Natural killer cell (primary cell): Measurements from ENCODE around the gene TRIL. TPM values are rescaled to one million over a fixed set of nuclear protein-coding genes. Genes with fewer than 3 reads are reported as not detected.

ENCODE experiments used
- ATAC-seq, 3 donors: fragments of 150-1000 bp in 2 of 3; fragments of 200-7000 bp in 1 of 3; cut with Tn5 transposase; 1 replicate in 1 of 3; 2 replicates in 2 of 3; pipeline ENCODE4 v1.10.0; 2021; ENCODE audit warnings: mild to moderate bottlenecking in 2 of 3, moderate library complexity in 2 of 3
- DNase-seq, 2 donors: peaks; one replicate each; pipeline versions ENCODE4 v3.0.0 to v3.0.0-alpha.2; 2013 to 2021; ENCODE audit warnings: mixed read lengths in 1 of 2
- H3K27ac ChIP-seq: one replicate; pipeline ENCODE4 v1.5.1; 2013; ENCODE audit warnings: mild to moderate bottlenecking, low read length
- H3K27me3 ChIP-seq: one replicate; pipeline ENCODE4 v1.6.1; 2013; ENCODE audit warnings: low read length; ENCODE audit not compliant: control insufficient read depth, insufficient read depth
- H3K36me3 ChIP-seq: one replicate; pipeline ENCODE4 v1.6.1; 2013; ENCODE audit warnings: low read length; ENCODE audit not compliant: control insufficient read depth, insufficient read depth
- H3K4me1 ChIP-seq: one replicate; pipeline ENCODE4 v1.6.1; 2013; ENCODE audit warnings: low read length; ENCODE audit not compliant: control insufficient read depth, insufficient read depth
- H3K4me3 ChIP-seq: one replicate; pipeline ENCODE4 v1.5.1; 2013; ENCODE audit warnings: low read length
- H3K9me3 ChIP-seq: one replicate; pipeline ENCODE4 v1.6.1; 2013; ENCODE audit warnings: low read length; ENCODE audit not compliant: control insufficient read depth, insufficient read depth
- H3K27ac Mint-ChIP-seq, 2 donors: one replicate each; pipeline ENCODE4 v1.8.0; 2022; ENCODE audit warnings: mild to moderate bottlenecking in 2 of 2, mixed read lengths in 2 of 2, moderate library complexity in 1 of 2
- H3K27me3 Mint-ChIP-seq, 2 donors: one replicate each; pipeline ENCODE4 v1.8.0; 2022; ENCODE audit warnings: low read depth in 2 of 2, mixed read lengths in 2 of 2
- H3K36me3 Mint-ChIP-seq: one replicate; pipeline ENCODE4 v1.8.0; 2022; ENCODE audit warnings: mixed read lengths
- H3K4me1 Mint-ChIP-seq, 2 donors: one replicate each; pipeline ENCODE4 v1.8.0; 2022; ENCODE audit warnings: mixed read lengths in 2 of 2
- H3K4me3 Mint-ChIP-seq: one replicate; pipeline ENCODE4 v1.8.0; 2022; ENCODE audit warnings: mild to moderate bottlenecking, moderate library complexity, mixed read lengths
- H3K9me3 Mint-ChIP-seq, 2 donors: one replicate each; pipeline ENCODE4 v1.8.0; 2022; ENCODE audit warnings: mixed read lengths in 2 of 2
- CTCF ChIP-seq: fragments of 200-600 bp; IDR thresholded peaks from one replicate; pipeline ENCODE4 v1.8.0; 2022; ENCODE audit warnings: antibody characterized with exemption
- WGBS: methylation state at CpG from one replicate; pipeline ENCODE4 v1.1.7; 2013; ENCODE audit warnings: missing lambda C conversion rate; ENCODE audit not compliant: insufficient coverage; 5-methylcytosine and 5-hydroxymethylcytosine counted together
- intact Hi-C: fragments of 100-400 bp; cut with micrococcal nuclease; formaldehyde crosslinking; loops from one replicate; pipeline ENCODE4 v1.14.2; 2022
- total RNA-seq, 4 donors: library from RNA; stranded (reverse); fragments of 120-200 nt in 1 of 4; gene quantifications; one replicate each; pipeline versions ENCODE4 v1.2.3 to v1.2.4, GENCODE V29; 2013 to 2022

The TRIL gene
- total RNA-seq, 3 donors from 2014 or later (not counting 1 experiment from before 2014, with no cell fraction given) = 0.07 TPM; not detected in 2

GRCh38 chr7:28942168-28942567 is 16.0 kb downstream of the TRIL start:
- Histone ChIP-seq H3K27me3 (no peaks in the 10 kb centered on the region), H3K27ac (no peak overlapping the region), H3K4me3 (no peak overlapping the region), H3K36me3 (no peaks in the 10 kb centered on the region), H3K4me1 (no peaks in the 10 kb centered on the region), H3K9me3 (no peaks in the 10 kb centered on the region)
- TF ChIP-seq CTCF = no peak
- no peaks in the 10 kb centered on the region for H3K9me3 Mint-ChIP-seq
- no peaks in the 10 kb centered on the region for H3K36me3 Mint-ChIP-seq
- peaks cover 15 to 21% of the 10 kb centered on the region in 2 donors for H3K27me3 Mint-ChIP-seq
- intact Hi-C loops = no loop called here
- H3K27ac Mint-ChIP-seq = no peak overlapping the region
- ATAC-seq (no peak), DNase-seq (no peak)
- H3K4me1 Mint-ChIP-seq = no peaks in the 10 kb centered on the region
- no peak overlapping the region for H3K4me3 Mint-ChIP-seq
- WGBS = 72% methylated on average over 3 of the region's 3 CpGs

- Histone ChIP-seq H3K4me1 (no peaks in the 10 kb centered on the region), H3K36me3 (no peaks in the 10 kb centered on the region), H3K27ac (no peak overlapping the region), H3K9me3 (no peaks in the 10 kb centered on the region), H3K27me3 (no peaks in the 10 kb centered on the region), H3K4me3 (no peak overlapping the region)
- Mint-ChIP-seq H3K27me3 (peaks cover 15 to 20% of the 10 kb centered on the region in 2 donors), H3K4me1 (no peaks in the 10 kb centered on the region), H3K4me3 (no peak overlapping the region), H3K27ac (no peak overlapping the region), H3K9me3 (no peaks in the 10 kb centered on the region), H3K36me3 (no peaks in the 10 kb centered on the region)
- no peak for TF ChIP-seq CTCF
- intact Hi-C loops = no loop called here
- no peak for ATAC-seq
- WGBS = 91% methylated on average over 5 of the region's 5 CpGs
- DNase-seq = no peak
Observed at GRCh38 chr7:28941633-28942032, 16.5 kb downstream of the TRIL start.

- no peak overlapping the region for H3K27ac Mint-ChIP-seq
- H3K27me3 ChIP-seq = no peaks in the 10 kb centered on the region
- 86% methylated on average over 11 of the region's 11 CpGs for WGBS
- intact Hi-C loops = no loop called here
- TF ChIP-seq CTCF = no peak
- no peaks in the 10 kb centered on the region for H3K36me3 Mint-ChIP-seq
- H3K27ac ChIP-seq = no peak overlapping the region
- H3K4me3 ChIP-seq = no peak overlapping the region
- H3K27me3 Mint-ChIP-seq = peaks cover 15 to 17% of the 10 kb centered on the region in 2 donors
- no peaks in the 10 kb centered on the region for H3K4me1 ChIP-seq
- H3K4me3 Mint-ChIP-seq = no peak overlapping the region
- H3K4me1 Mint-ChIP-seq = no peaks in the 10 kb centered on the region
- ATAC-seq (no peak), DNase-seq (no peak)
- H3K36me3 ChIP-seq = no peaks in the 10 kb centered on the region
- H3K9me3 ChIP-seq = no peaks in the 10 kb centered on the region
- no peaks in the 10 kb centered on the region for H3K9me3 Mint-ChIP-seq
Observed at GRCh38 chr7:28940741-28941384, 17.3 kb downstream of the TRIL start.
